ENCODE results near the gene TRIM25. TPM values are rescaled to one million over a fixed set of nuclear protein-coding genes. Genes with fewer than 3 reads are reported as not detected.

The TRIM25 gene

Small RNA genes within 50 kb of the gene (small RNA-seq; reads per million reads assigned to genes)
- gene AC015912.2 (ENCODE audit: insufficient read depth) (not detected), gene RNU6-1158P (ENCODE audit: insufficient read depth) (not detected)

All from mesendoderm (in vitro differentiated cells).